Skin epidermis (tissue), 12 donors: Measurements from ENCODE around the gene ADAMTSL4.
A peak's percentile ranks its signal among the peaks of the same experiment; 100 is the strongest.

Experiments used
- H3K27ac ChIP-seq, 21 experiments: fragments of 200-600 bp; sonication (generic) in 11 of 21; one replicate each; pipeline ENCODE4 v1.5.0; 2020; ENCODE audit warnings: mild to moderate bottlenecking in 3 of 21, inconsistent platforms in 2 of 21, moderate library complexity in 2 of 21
- H3K4me3 ChIP-seq, 7 experiments: fragments of 200-600 bp; sonication (generic) in 2 of 7; one replicate each; pipeline ENCODE4 v1.5.0; 2020; ENCODE audit warnings: inconsistent platforms in 2 of 7, mild to moderate bottlenecking in 2 of 7, moderate library complexity in 1 of 7

ADAMTSL4 gene

GRCh38 chr1:150552128-150552910 is 3.1 kb downstream of the ADAMTSL4 start:
- Histone ChIP-seq H3K4me3 (no peak overlapping the region), H3K27ac (peak overlapping the region in 20 of 21 experiments; percentile 33 to 95 (median 74))

- H3K27ac ChIP-seq = peak overlapping the region in 19 of 21 experiments; percentile 33 to 95 (median 70)
- H3K4me3 ChIP-seq = no peak overlapping the region
Observed at GRCh38 chr1:150552911-150553289, 3.7 kb downstream of the ADAMTSL4 start.

DNA sequence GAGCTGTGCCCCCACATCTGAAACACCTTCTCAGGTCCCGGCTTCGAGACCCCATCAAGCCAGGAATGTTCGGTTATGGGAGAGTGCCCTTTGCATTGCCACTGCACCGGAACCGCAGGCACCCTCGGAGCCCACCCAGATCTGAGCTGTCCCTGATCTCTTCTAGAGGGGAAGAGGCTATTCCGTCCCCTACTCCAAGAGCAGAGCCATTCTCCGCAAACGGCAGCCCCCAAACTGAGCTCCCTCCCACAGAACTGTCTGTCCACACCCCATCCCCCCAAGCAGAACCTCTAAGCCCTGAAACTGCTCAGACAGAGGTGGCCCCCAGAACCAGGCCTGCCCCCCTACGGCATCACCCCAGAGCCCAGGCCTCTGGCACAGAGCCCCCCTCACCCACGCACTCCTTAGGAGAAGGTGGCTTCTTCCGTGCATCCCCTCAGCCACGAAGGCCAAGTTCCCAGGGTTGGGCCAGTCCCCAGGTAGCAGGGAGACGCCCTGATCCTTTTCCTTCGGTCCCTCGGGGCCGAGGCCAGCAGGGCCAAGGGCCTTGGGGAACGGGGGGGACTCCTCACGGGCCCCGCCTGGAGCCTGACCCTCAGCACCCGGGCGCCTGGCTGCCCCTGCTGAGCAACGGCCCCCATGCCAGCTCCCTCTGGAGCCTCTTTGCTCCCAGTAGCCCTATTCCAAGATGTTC is 4.3 kb downstream of the ADAMTSL4 start:
- Histone ChIP-seq H3K27ac (peak overlapping the region in 15 of 21 experiments; percentile 33 to 95 (median 75)), H3K4me3 (no peak overlapping the region)

- Histone ChIP-seq H3K4me3 (no peak overlapping the region), H3K27ac (peak overlapping the region in 9 of 21 experiments; percentile 23 to 95 (median 77))
Observed at GRCh38 chr1:150554086-150554452, 4.9 kb downstream of the ADAMTSL4 start.

- H3K27ac ChIP-seq = no peak overlapping the region
Observed at GRCh38 chr1:150555198-150555970, 6.2 kb downstream of the ADAMTSL4 start.

GRCh38 chr1:150555971-150556865 is 7.0 kb downstream of the ADAMTSL4 start:
- Histone ChIP-seq H3K27ac (peak overlapping the region in 2 of 21 experiments; percentile 2 to 11), H3K4me3 (no peak overlapping the region)

More at GRCh38 chr1:150555198-150555970, 6.2 kb downstream of the ADAMTSL4 start:
- no peak overlapping the region for H3K4me3 ChIP-seq

GRCh38 chr1:150557065-150557600 is 7.9 kb downstream of the ADAMTSL4 start:
- H3K27ac ChIP-seq = peak overlapping the region in 3 of 21 experiments; percentile 2 to 22 (median 11)
- H3K4me3 ChIP-seq = no peak overlapping the region

DNA sequence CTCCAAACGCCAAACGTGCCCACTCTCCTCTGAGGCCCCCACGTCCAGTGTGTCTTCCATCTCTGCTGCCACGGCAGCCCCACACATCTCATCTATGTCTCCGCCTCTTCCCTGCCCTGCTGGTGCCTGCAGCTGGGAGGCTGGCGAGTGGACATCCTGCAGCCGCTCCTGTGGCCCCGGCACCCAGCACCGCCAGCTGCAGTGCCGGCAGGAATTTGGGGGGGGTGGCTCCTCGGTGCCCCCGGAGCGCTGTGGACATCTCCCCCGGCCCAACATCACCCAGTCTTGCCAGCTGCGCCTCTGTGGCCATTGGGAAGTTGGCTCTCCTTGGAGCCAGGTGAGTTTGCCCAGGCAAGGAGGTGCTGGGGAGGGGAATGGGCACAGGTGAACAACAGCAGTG is 8.6 kb downstream of the ADAMTSL4 start:
- Histone ChIP-seq H3K27ac (peak overlapping the region in 4 of 21 experiments; percentile 22 to 100 (median 86)), H3K4me3 (no peak overlapping the region)

- Histone ChIP-seq H3K27ac (peak overlapping the region in 8 of 21 experiments; percentile 73 to 100 (median 100)), H3K4me3 (peak overlapping the region in 2 of 7 experiments; percentile 4 to 6)
Observed at GRCh38 chr1:150558303-150558704, 9.1 kb downstream of the ADAMTSL4 start.

- Histone ChIP-seq H3K27ac (peak overlapping the region in 17 of 21 experiments; percentile 7 to 100 (median 99)), H3K4me3 (peak overlapping the region in 4 of 7 experiments; percentile 4 to 13 (median 5))
Observed at GRCh38 chr1:150558761-150559655, 9.8 kb downstream of the ADAMTSL4 start.

- Histone ChIP-seq H3K27ac (peak overlapping the region in 15 of 21 experiments; percentile 7 to 100 (median 100)), H3K4me3 (no peak overlapping the region)
Observed at GRCh38 chr1:150559656-150560010, 10.4 kb downstream of the ADAMTSL4 start.

DNA sequence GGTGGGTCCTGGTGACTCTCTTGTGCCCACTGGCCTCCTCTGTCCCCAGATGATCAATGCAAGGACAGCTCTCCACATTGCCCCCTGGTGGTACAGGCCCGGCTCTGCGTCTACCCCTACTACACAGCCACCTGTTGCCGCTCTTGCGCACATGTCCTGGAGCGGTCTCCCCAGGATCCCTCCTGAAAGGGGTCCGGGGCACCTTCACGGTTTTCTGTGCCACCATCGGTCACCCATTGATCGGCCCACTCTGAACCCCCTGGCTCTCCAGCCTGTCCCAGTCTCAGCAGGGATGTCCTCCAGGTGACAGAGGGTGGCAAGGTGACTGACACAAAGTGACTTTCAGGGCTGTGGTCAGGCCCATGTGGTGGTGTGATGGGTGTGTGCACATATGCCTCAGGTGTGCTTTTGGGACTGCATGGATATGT is 10.8 kb downstream of the ADAMTSL4 start:
- Histone ChIP-seq H3K27ac (peak overlapping the region in 18 of 21 experiments; percentile 98 to 100 (median 100)), H3K4me3 (peak overlapping the region in 1 of 7 experiments; percentile 44)

- Histone ChIP-seq H3K4me3 (peak overlapping the region; percentile 36 to 59 (median 43)), H3K27ac (peak overlapping the region; percentile 82 to 100 (median 99))
Observed at GRCh38 chr1:150560576-150561253, 11.5 kb downstream of the ADAMTSL4 start.

DNA sequence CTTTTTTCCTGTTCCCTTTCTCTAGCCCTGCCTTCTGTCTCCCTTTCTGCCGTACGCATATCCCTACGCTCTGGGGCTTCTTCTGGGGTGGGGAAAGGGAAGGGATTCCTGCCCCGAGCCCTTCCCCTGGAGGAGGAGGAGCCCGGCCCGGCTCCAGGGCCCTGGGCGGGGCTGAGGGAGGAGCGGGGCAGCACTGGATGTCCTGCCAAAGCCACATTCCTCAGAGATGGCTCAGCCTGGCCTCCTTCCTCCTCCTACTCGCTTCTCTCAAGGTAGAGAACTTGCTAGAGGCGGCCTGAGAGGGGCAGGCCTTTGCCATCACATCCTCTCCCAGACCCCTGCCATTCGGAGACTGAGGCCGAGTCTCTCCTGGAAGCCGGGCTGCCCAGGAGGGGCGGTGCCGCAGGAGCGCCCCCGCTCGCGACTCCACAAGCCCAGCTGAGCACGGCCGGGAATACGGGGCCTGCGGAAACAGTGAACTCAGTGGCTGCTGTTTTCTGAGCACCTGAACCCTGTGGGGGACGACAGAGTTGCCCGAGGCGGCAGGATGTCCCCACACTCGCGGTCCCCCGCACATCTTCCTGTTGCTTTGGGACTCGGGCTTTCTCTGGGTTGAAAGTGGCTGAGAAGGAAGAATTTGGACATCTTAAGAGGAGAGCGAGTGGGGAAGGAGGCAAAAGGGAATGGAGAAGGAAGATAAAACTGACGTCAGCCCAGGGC is 12.2 kb downstream of the ADAMTSL4 start:
- H3K4me3 ChIP-seq = peak overlapping the region; percentile 36 to 59 (median 43)
- H3K27ac ChIP-seq = peak overlapping the region; percentile 82 to 100 (median 99)

DNA sequence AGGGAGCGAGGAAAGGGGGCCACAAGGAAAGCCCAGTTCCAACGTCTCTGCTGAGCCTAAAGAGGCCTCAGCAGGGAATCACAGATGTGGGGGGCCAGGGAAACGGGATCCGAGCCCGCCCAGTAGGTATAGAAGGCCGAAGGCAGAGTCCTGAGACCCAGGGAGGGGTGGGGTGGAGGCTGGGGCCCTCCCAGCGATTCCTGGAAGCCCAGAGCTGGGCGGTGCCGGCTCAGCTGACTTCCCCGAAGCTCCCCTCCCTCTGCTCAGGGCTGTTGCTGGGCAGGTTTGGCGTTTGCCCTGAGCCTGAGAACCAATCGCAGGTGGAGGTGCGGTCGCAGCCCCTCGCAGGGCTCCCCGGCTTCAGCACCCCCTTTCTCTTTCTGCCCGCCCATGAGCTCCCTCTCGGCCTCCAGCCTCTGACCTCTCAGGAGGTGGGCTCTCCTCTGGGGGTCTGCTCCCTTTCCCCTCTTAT is 12.8 kb downstream of the ADAMTSL4 start:
- Histone ChIP-seq H3K27ac (peak overlapping the region; percentile 82 to 100 (median 99)), H3K4me3 (peak overlapping the region; percentile 36 to 59 (median 43))
